ENCODE data around the gene PRR19. TPM values are rescaled to one million over a fixed set of nuclear protein-coding genes. Genes with fewer than 3 reads are reported as not detected.

PRR19 gene
- total RNA-seq, 1 experiment from 2014 or later: 0.93 TPM

DNA sequence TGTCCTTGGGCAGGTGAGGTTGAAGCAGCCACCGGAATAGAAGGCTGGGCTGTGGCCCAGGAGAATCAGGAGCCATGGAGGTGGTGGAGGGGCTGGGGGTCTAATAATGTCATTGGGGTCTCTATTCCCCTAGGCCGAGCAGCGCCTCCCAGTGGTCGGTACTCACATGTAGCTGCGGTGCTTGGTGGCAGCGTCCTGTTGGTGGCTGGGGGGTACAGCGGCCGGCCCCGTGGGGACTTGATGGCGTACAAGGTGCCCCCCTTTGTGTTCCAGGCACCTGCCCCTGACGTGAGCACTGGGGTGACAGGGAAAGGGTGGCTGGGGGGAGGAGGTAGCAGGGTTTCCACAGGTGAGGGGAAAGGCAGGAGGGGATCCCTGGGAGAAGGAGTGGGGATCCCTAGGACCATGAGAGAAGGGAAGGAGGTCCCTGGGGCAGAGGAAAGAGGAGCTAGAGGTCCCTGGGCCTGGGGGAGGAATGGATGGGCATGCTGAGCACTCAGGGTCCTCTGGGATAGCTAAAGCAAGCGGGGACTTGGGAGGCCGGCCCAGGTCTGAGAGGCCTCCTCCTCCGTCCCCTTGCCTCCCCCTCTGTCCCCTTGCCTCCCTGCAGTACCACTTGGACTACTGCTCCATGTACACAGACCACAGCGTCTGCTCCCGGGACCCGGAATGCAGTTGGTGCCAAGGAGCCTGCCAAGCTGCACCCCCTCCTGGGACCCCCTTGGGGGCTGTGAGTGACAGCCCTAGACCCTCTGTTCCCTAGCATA, 41.6 kb downstream of the PRR19 start:
- H3K9me3 ChIP-seq (ENCODE audit: control insufficient read depth in 1 of 2, insufficient read depth in 1 of 2, low read depth in 1 of 2, low read length in 2 of 2): no peaks in the 10 kb centered on the region
- H3K4me2 ChIP-seq (ENCODE audit: low read length): no peak overlapping the region
- no peak overlapping the region for H3K4me3 ChIP-seq (replicated peaks in 1 of 2; ENCODE audit: low read depth in 1 of 2, low read length in 2 of 2)
- no peak overlapping the region for H3K9ac ChIP-seq (ENCODE audit: low read length)
- H3K36me3 ChIP-seq (ENCODE audit: control insufficient read depth in 1 of 2, insufficient read depth in 2 of 2, low read length in 2 of 2): no peaks in the 10 kb centered on the region; a peak in 1 of 4 replicates
- H3K9me2 ChIP-seq (ENCODE audit: insufficient read depth): no peaks in the 10 kb centered on the region
- RAD21 ChIA-PET (ENCODE audit: low non-redundant PET in 1 of 2, low total read pairs in 2 of 2, uncharacterized antibody in 2 of 2, unreplicated experiment in 2 of 2): no interaction called here
- CTCF ChIA-PET: interaction anchor here (1.1 kb wide), 1 partner anchor 11 kb away, joined by 3 read pairs; no protein-coding TSS in a partner anchor
- no peaks in the 10 kb centered on the region for H3K4me1 ChIP-seq (ENCODE audit: control insufficient read depth in 1 of 2, insufficient read depth in 2 of 2, low read length in 2 of 2)
- intact Hi-C loops (cut with micrococcal nuclease): no loop called here
- no peak overlapping the region for H2AFZ ChIP-seq (ENCODE audit: low read depth, low read length, poor library complexity, severe bottlenecking)
- H4K20me1 ChIP-seq (ENCODE audit: insufficient read depth): no peaks in the 10 kb centered on the region
- POLR2A ChIA-PET: no interaction called here
- no peak overlapping the region for H3K27ac ChIP-seq (ENCODE audit: low read depth, low read length)
- H3K79me2 ChIP-seq (ENCODE audit: insufficient read depth, low read length): no peaks in the 10 kb centered on the region
- ATAC-seq: peak; percentile 72
- BruUV-seq (replicated peaks): no TSS peak
- no peak for TF ChIP-seq ELF1 (IDR thresholded peaks at IDR 0.05; ENCODE audit: borderline replicate concordance, low read depth)
- TF ChIP-seq CTCF (IDR thresholded peaks at IDR 0.05 in 2 of 3, conservative IDR thresholded peaks at IDR 0.05 in 1 of 3; ENCODE audit: borderline replicate concordance in 1 of 3, insufficient read depth in 1 of 3, low read depth in 2 of 3, low read length in 2 of 3): peak in 2 of 3 experiments; percentile 56 to 69; a peak in 4 of 6 replicates
- no peaks in the 10 kb centered on the region for H3K27me3 ChIP-seq (ENCODE audit: insufficient read depth, low read length)
- DNase-seq (ENCODE audit: low read depth, low spot score): no peak

GRCh38 chr19:42344336-42344893, 42.5 kb downstream of the PRR19 start:
- CTCF ChIA-PET: interaction anchor here (0.7 to 1.1 kb wide), 2 partner anchors 8 to 12 kb away, joined by 3 read pairs; no protein-coding TSS in a partner anchor
- Histone ChIP-seq H3K4me2 (ENCODE audit: low read length) (no peak overlapping the region), H3K27me3 (ENCODE audit: insufficient read depth, low read length) (no peaks in the 10 kb centered on the region), H2AFZ (ENCODE audit: low read depth, low read length, poor library complexity, severe bottlenecking) (no peak overlapping the region), H3K9ac (ENCODE audit: low read length) (no peak overlapping the region), H3K79me2 (ENCODE audit: insufficient read depth, low read length) (no peaks in the 10 kb centered on the region), H3K4me1 (ENCODE audit: control insufficient read depth in 1 of 2, insufficient read depth in 2 of 2, low read length in 2 of 2) (no peaks in the 10 kb centered on the region), H3K27ac (ENCODE audit: low read depth, low read length) (no peak overlapping the region), H4K20me1 (ENCODE audit: insufficient read depth) (no peaks in the 10 kb centered on the region), H3K36me3 (ENCODE audit: control insufficient read depth in 1 of 2, insufficient read depth in 2 of 2, low read length in 2 of 2) (no peaks in the 10 kb centered on the region; a peak in 1 of 4 replicates), H3K4me3 (replicated peaks in 1 of 2; ENCODE audit: low read depth in 1 of 2, low read length in 2 of 2) (no peak overlapping the region), H3K9me2 (ENCODE audit: insufficient read depth) (no peaks in the 10 kb centered on the region), H3K9me3 (ENCODE audit: control insufficient read depth in 1 of 2, insufficient read depth in 1 of 2, low read depth in 1 of 2, low read length in 2 of 2) (no peaks in the 10 kb centered on the region)
- BruUV-seq (replicated peaks): no TSS peak
- no peak for DNase-seq (ENCODE audit: low read depth, low spot score)
- RAD21 ChIA-PET (ENCODE audit: low non-redundant PET in 1 of 2, low total read pairs in 2 of 2, uncharacterized antibody in 2 of 2, unreplicated experiment in 2 of 2): no interaction called here
- no peak for ATAC-seq
- POLR2A ChIA-PET: no interaction called here
- intact Hi-C loops (cut with micrococcal nuclease): no loop called here
- TF ChIP-seq ATF3 (IDR thresholded peaks at IDR 0.05) (no peak), CBX3 (IDR thresholded peaks at IDR 0.05; ENCODE audit: low read depth) (no peak), POLR2A (IDR thresholded peaks at IDR 0.05; ENCODE audit: borderline replicate concordance, extremely low read depth, insufficient read depth, insufficient read length) (no peak), YY1 (IDR thresholded peaks at IDR 0.05; ENCODE audit: extremely low read depth, insufficient replicate concordance, low read depth, low read length) (no peak), FOSL1 (IDR thresholded peaks at IDR 0.05; ENCODE audit: low read depth) (no peak), POLR2AphosphoS5 (IDR thresholded peaks at IDR 0.05; ENCODE audit: low read depth, low read length) (no peak)

Data from HCT116 (cell line).